ENCODE results near the gene CSF3R. TPM values are rescaled to one million over a fixed set of nuclear protein-coding genes. Genes with fewer than 3 reads are reported as not detected.

Gene CSF3R
- total RNA-seq, 3 donors from 2014 or later (not counting 1 experiment from before 2014, with no cell fraction given), result 5.7 to 74.9 (median 11.7) TPM

DNA sequence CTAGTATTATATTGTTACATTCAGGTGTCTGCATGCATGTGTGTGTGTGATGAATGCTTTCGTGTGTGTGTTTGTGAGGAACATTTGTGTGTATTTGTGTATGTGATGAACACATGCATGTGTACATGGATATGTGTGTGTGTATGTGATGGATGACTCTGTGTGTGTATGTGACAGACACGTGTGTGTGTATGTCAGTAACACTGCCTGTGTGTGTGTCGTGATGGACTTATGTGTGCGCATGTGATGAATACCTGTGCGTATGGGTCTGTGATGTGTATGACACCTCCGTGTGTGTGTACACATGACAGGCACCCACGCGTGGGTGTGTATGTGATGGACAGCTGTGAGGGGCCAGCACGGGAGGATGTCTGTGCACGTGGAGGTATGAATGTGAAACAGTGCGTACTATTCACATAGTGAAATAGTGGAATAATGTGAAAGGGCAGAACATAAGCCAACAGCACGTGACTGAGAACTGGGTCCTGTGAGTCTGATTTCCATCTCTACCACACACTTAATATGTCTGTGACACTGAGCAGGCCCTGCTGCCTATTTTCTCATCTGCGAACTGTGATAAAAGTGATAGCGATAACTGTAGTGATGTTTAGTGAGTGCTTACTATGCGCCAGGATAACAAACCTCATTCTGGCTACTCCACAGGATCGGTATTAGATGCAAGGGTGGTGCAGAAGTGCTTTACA lies 41.8 kb upstream of the CSF3R start:
- intact Hi-C loops (cut with micrococcal nuclease), result no loop called here
- H3K9me3 ChIP-seq (ENCODE audit: control insufficient read depth, insufficient read depth, low read length), result no peaks in the 10 kb centered on the region
- H3K4me3 ChIP-seq (ENCODE audit: low read length), result no peak overlapping the region
- TF ChIP-seq, protein P1, sequence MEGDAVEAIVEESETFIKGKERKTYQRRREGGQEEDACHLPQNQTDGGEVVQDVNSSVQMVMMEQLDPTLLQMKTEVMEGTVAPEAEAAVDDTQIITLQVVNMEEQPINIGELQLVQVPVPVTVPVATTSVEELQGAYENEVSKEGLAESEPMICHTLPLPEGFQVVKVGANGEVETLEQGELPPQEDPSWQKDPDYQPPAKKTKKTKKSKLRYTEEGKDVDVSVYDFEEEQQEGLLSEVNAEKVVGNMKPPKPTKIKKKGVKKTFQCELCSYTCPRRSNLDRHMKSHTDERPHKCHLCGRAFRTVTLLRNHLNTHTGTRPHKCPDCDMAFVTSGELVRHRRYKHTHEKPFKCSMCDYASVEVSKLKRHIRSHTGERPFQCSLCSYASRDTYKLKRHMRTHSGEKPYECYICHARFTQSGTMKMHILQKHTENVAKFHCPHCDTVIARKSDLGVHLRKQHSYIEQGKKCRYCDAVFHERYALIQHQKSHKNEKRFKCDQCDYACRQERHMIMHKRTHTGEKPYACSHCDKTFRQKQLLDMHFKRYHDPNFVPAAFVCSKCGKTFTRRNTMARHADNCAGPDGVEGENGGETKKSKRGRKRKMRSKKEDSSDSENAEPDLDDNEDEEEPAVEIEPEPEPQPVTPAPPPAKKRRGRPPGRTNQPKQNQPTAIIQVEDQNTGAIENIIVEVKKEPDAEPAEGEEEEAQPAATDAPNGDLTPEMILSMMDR (IDR thresholded peaks at IDR 0.05), result no peak
- no peaks in the 10 kb centered on the region for H3K4me1 ChIP-seq (ENCODE audit: control insufficient read depth, insufficient read depth, low read length)
- Mint-ChIP-seq H3K36me3 (no peaks in the 10 kb centered on the region), H3K27me3 (ENCODE audit: low read depth in 2 of 2) (no peaks in the 10 kb centered on the region), H3K4me3 (no peak overlapping the region), H3K4me1 (no peaks in the 10 kb centered on the region), H3K9me3 (no peaks in the 10 kb centered on the region), H3K27ac (no peak overlapping the region)
- no peak overlapping the region for H3K27ac ChIP-seq (ENCODE audit: low read length)
- no peaks in the 10 kb centered on the region for H3K27me3 ChIP-seq (ENCODE audit: control insufficient read depth, insufficient read depth, low read length)
- H3K36me3 ChIP-seq (ENCODE audit: control insufficient read depth, insufficient read depth, low read length), result no peaks in the 10 kb centered on the region
- WGBS (ENCODE audit: insufficient coverage), result 93% methylated on average over 15 of the region's 16 CpGs
- DNase-seq, result no peak
- ATAC-seq, result no peak

- H3K36me3 ChIP-seq (ENCODE audit: control insufficient read depth, insufficient read depth, low read length), result no peaks in the 10 kb centered on the region
- H3K4me3 Mint-ChIP-seq, result no peak overlapping the region
- H3K4me1 ChIP-seq (ENCODE audit: control insufficient read depth, insufficient read depth, low read length), result no peaks in the 10 kb centered on the region
- H3K27ac ChIP-seq (ENCODE audit: low read length), result no peak overlapping the region
- no peaks in the 10 kb centered on the region for H3K36me3 Mint-ChIP-seq
- no peaks in the 10 kb centered on the region for H3K9me3 ChIP-seq (ENCODE audit: control insufficient read depth, insufficient read depth, low read length)
- DNase-seq (no peak), ATAC-seq (no peak)
- no peaks in the 10 kb centered on the region for H3K9me3 Mint-ChIP-seq
- TF ChIP-seq, protein P1 (IDR thresholded peaks at IDR 0.05), result no peak
- no peaks in the 10 kb centered on the region for H3K4me1 Mint-ChIP-seq
- no peak overlapping the region for H3K27ac Mint-ChIP-seq
- H3K4me3 ChIP-seq (ENCODE audit: low read length), result no peak overlapping the region
- WGBS (ENCODE audit: insufficient coverage), result 77% methylated on average over 15 of the region's 16 CpGs
- no peaks in the 10 kb centered on the region for H3K27me3 ChIP-seq (ENCODE audit: control insufficient read depth, insufficient read depth, low read length)
- intact Hi-C loops (cut with micrococcal nuclease), result no loop called here
- no peaks in the 10 kb centered on the region for H3K27me3 Mint-ChIP-seq (ENCODE audit: low read depth in 2 of 2)
These were observed 41.1 kb upstream of the CSF3R start for GRCh38 chr1:36523850-36524249.

DNA sequence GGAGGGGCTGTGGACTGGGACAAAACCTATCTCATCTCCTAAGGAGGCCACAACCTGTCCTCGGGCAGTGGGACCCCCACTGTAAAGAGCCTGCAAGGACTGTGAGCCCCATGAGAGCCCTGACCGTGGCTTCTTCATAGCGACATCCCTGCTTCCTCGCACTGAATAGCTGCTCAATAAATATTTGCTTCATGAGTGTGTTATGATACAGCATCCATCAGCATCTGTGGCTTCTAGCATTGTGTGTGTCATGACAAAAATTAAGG lies 40.5 kb upstream of the CSF3R start:
- Histone ChIP-seq H3K4me3 (ENCODE audit: low read length) (no peak overlapping the region), H3K4me1 (ENCODE audit: control insufficient read depth, insufficient read depth, low read length) (no peaks in the 10 kb centered on the region), H3K36me3 (ENCODE audit: control insufficient read depth, insufficient read depth, low read length) (no peaks in the 10 kb centered on the region), H3K27me3 (ENCODE audit: control insufficient read depth, insufficient read depth, low read length) (no peaks in the 10 kb centered on the region), H3K9me3 (ENCODE audit: control insufficient read depth, insufficient read depth, low read length) (no peaks in the 10 kb centered on the region), H3K27ac (ENCODE audit: low read length) (no peak overlapping the region)
- intact Hi-C loops (cut with micrococcal nuclease), result no loop called here
- no peak overlapping the region for H3K4me3 Mint-ChIP-seq
- no peaks in the 10 kb centered on the region for H3K4me1 Mint-ChIP-seq
- TF ChIP-seq, protein P1 (IDR thresholded peaks at IDR 0.05), result no peak
- 90% methylated on average over 4 of the region's 4 CpGs for WGBS (ENCODE audit: insufficient coverage)
- H3K36me3 Mint-ChIP-seq, result no peaks in the 10 kb centered on the region
- DNase-seq, result no peak
- no peak for ATAC-seq
- no peaks in the 10 kb centered on the region for H3K9me3 Mint-ChIP-seq
- no peak overlapping the region for H3K27ac Mint-ChIP-seq
- H3K27me3 Mint-ChIP-seq (ENCODE audit: low read depth in 2 of 2), result no peaks in the 10 kb centered on the region
